ENCODE measurements around the gene GNAS. TPM values are rescaled to one million over a fixed set of nuclear protein-coding genes. Genes with fewer than 3 reads are reported as not detected.

The GNAS gene
- total RNA-seq, 6 experiments from 2014 or later = 254 to 400 (median 287) TPM

DNA sequence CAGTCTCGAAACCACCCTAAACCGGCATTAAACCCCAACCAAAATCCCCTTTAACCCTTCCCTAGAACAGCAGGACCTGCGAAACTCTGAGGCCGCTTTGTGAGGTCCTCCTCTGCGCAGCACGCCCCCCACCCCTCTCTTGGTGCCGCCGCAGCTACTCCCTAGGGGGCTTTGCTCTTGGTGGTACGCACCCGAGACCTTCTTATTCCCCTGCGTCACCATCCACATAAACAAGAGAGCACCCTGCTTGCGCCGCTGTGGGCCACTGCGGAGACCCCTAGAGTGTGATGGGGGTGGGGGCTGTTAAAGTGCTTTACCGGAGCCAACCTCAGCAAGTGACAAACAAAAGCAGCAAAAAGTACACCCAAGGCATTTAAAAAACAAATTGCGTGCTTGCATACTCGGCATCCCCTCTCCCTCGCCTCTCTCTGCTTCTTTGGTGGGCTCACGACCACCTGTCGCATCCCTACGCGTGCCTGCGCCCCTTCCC is 502 bp upstream of the GNAS start:
- Histone ChIP-seq H3K27me3 (no peaks in the 10 kb centered on the region), H3K27ac (no peak overlapping the region), H3K4me3 (peak overlapping the region in 2 of 3 donors; percentile 23 to 48), H3K9me3 (no peaks in the 10 kb centered on the region), H3K36me3 (no peaks in the 10 kb centered on the region), H3K4me1 (peaks cover 0 to 3% (median 0%) of the 10 kb centered on the region in 4 donors)
- DNase-seq (no peak), ATAC-seq (no peak)
- intact Hi-C loops (cut with DNase I) = loop anchor here (10.0 kb wide), 2 partner anchors 367 to 377 kb away; no protein-coding TSS in a partner anchor
- WGBS (ENCODE audit: insufficient coverage, low coverage, low lambda C conversion rate, missing lambda C conversion rate) = 22% methylated on average over 15 of the region's 23 CpGs
- TF ChIP-seq POLR2A (IDR thresholded peaks at IDR 0.05) = no peak
- TF ChIP-seq, protein P1, sequence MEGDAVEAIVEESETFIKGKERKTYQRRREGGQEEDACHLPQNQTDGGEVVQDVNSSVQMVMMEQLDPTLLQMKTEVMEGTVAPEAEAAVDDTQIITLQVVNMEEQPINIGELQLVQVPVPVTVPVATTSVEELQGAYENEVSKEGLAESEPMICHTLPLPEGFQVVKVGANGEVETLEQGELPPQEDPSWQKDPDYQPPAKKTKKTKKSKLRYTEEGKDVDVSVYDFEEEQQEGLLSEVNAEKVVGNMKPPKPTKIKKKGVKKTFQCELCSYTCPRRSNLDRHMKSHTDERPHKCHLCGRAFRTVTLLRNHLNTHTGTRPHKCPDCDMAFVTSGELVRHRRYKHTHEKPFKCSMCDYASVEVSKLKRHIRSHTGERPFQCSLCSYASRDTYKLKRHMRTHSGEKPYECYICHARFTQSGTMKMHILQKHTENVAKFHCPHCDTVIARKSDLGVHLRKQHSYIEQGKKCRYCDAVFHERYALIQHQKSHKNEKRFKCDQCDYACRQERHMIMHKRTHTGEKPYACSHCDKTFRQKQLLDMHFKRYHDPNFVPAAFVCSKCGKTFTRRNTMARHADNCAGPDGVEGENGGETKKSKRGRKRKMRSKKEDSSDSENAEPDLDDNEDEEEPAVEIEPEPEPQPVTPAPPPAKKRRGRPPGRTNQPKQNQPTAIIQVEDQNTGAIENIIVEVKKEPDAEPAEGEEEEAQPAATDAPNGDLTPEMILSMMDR (IDR thresholded peaks at IDR 0.05) = no peak

DNA sequence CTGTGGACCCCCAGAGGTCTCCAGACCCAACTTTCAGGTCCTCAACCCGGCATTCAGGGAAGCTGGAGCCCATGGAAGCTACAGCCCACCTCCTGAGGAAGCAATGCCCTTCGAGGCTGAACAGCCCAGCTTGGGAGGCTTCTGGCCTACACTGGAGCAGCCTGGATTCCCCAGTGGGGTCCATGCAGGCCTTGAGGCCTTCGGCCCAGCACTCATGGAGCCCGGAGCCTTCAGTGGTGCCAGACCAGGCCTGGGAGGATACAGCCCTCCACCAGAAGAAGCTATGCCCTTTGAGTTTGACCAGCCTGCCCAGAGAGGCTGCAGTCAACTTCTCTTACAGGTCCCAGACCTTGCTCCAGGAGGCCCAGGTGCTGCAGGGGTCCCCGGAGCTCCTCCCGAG is 950 bp downstream of the GNAS start:
- ATAC-seq = no peak
- Histone ChIP-seq H3K9me3 (no peaks in the 10 kb centered on the region), H3K27ac (no peak overlapping the region), H3K27me3 (peaks cover 0 to 1% of the 10 kb centered on the region in 2 donors), H3K36me3 (no peaks in the 10 kb centered on the region), H3K4me3 (no peak overlapping the region), H3K4me1 (peaks cover 0 to 3% (median 0%) of the 10 kb centered on the region in 4 donors)
- DNase-seq = no peak
- TF ChIP-seq, protein P1 (IDR thresholded peaks at IDR 0.05) = no peak
- TF ChIP-seq POLR2A (IDR thresholded peaks at IDR 0.05) = no peak
- intact Hi-C loops (cut with DNase I) = loop anchor here (10.0 kb wide), 2 partner anchors 369 to 379 kb away; no protein-coding TSS in a partner anchor
- WGBS (ENCODE audit: insufficient coverage, low coverage, low lambda C conversion rate, missing lambda C conversion rate) = 40% methylated on average over 2 of the region's 6 CpGs

DNA sequence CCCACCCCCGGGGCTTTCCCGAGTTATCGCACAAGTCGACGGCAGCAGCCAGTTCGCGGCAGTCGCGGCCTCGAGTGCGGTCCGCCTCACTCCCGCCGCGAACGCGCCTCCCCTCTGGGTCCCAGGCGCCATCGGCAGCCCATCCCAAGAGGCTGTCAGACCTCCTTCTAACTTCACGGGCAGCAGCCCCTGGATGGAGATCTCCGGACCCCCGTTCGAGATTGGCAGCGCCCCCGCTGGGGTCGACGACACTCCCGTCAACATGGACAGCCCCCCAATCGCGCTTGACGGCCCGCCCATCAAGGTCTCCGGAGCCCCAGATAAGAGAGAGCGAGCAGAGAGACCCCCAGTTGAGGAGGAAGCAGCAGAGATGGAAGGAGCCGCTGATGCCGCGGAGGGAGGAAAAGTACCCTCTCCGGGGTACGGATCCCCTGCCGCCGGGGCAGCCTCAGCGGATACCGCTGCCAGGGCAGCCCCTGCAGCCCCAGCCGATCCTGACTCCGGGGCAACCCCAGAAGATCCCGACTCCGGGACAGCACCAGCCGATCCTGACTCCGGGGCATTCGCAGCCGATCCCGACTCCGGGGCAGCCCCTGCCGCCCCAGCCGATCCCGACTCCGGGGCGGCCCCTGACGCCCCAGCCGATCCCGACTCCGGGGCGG is 1.6 kb downstream of the GNAS start:
- no peak for ATAC-seq
- intact Hi-C loops (cut with DNase I) = loop anchor here (10.0 kb wide), 2 partner anchors 369 to 379 kb away; no protein-coding TSS in a partner anchor
- no CpG with 5 or more reads among the region's 63 CpGs for WGBS (ENCODE audit: insufficient coverage, low coverage, low lambda C conversion rate, missing lambda C conversion rate)
- Histone ChIP-seq H3K4me1 (peaks cover 0 to 3% (median 0%) of the 10 kb centered on the region in 4 donors), H3K4me3 (no peak overlapping the region), H3K36me3 (no peaks in the 10 kb centered on the region), H3K27me3 (peaks cover 0 to 4% of the 10 kb centered on the region in 2 donors), H3K9me3 (no peaks in the 10 kb centered on the region), H3K27ac (no peak overlapping the region)
- DNase-seq = no peak
- TF ChIP-seq POLR2A (IDR thresholded peaks at IDR 0.05) = no peak
- TF ChIP-seq, protein P1 (IDR thresholded peaks at IDR 0.05) = no peak

DNA sequence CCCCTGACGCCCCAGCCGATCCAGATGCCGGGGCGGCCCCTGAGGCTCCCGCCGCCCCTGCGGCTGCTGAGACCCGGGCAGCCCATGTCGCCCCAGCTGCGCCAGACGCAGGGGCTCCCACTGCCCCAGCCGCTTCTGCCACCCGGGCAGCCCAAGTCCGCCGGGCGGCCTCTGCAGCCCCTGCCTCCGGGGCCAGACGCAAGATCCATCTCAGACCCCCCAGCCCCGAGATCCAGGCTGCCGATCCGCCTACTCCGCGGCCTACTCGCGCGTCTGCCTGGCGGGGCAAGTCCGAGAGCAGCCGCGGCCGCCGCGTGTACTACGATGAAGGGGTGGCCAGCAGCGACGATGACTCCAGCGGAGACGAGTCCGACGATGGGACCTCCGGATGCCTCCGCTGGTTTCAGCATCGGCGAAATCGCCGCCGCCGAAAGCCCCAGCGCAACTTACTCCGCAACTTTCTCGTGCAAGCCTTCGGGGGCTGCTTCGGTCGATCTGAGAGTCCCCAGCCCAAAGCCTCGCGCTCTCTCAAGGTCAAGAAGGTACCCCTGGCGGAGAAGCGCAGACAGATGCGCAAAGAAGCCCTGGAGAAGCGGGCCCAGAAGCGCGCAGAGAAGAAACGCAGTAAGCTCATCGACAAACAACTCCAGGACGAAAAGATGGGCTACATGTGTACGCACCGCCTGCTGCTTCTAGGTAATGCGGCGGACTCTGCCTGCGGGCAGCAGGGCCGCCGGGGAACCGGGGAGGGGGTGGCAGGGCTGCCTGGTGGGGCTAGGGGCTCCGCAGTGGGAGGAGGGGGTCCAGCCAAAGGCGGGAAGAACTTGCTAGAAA is 2.3 kb downstream of the GNAS start:
- intact Hi-C loops (cut with DNase I) = loop anchor here (10.0 kb wide), 2 partner anchors 370 to 380 kb away; no protein-coding TSS in a partner anchor
- TF ChIP-seq POLR2A (IDR thresholded peaks at IDR 0.05) = no peak
- TF ChIP-seq, protein P1 (IDR thresholded peaks at IDR 0.05) = no peak
- no peaks in the 10 kb centered on the region for H3K9me3 ChIP-seq
- WGBS (ENCODE audit: insufficient coverage, low coverage, low lambda C conversion rate, missing lambda C conversion rate) = 57% methylated on average over 37 of the region's 75 CpGs
- H3K27ac ChIP-seq = no peak overlapping the region
- ATAC-seq (no peak), DNase-seq (peak in 1 of 3 donors; percentile 26)
- H3K27me3 ChIP-seq = peaks cover 0 to 4% of the 10 kb centered on the region in 2 donors
- no peak overlapping the region for H3K4me3 ChIP-seq
- H3K36me3 ChIP-seq = no peaks in the 10 kb centered on the region
- H3K4me1 ChIP-seq = peaks cover 0 to 3% (median 0%) of the 10 kb centered on the region in 4 donors

Measured in right lobe of liver (tissue), 6 donors.